K562 (cell line): Measurements from ENCODE around the gene OR6K2. TPM values are rescaled to one million over a fixed set of nuclear protein-coding genes. Genes with fewer than 3 reads are reported as not detected.

Experiments
- GABPA ChIP-seq: fragments of 200-800 bp; sonication (Bioruptor generic); conservative IDR thresholded peaks from 2 replicates; pipeline ENCODE4 v1.6.1; 2016; ENCODE audit warnings: low read depth, missing genetic modification characterization, missing compliant biosample characterization
- GATA2 ChIP-seq: sonication (generic); formaldehyde crosslinking; IDR thresholded peaks from 2 replicates; pipeline ENCODE4 v1.4.0; 2020; ENCODE audit warnings: mild to moderate bottlenecking, missing genetic modification reagents
- HDAC1 ChIP-seq, 2 experiments: fragments of 450-650 bp; IDR thresholded peaks; 2 replicates each; pipeline ENCODE4 v1.6.1; 2016 to 2017; ENCODE audit warnings: inconsistent platforms in 1 of 2, mild to moderate bottlenecking in 1 of 2, moderate library complexity in 1 of 2
- HNRNPH1 ChIP-seq: fragments of 200-400 bp; formaldehyde crosslinking; optimal IDR thresholded peaks from 2 replicates; pipeline ENCODE3; 2017; ENCODE audit warnings: low read depth, mild to moderate bottlenecking, low read length, moderate library complexity
- ILK ChIP-seq: fragments of 450-650 bp; IDR thresholded peaks from 2 replicates; pipeline ENCODE4 v1.6.1; 2016; ENCODE audit warnings: missing genetic modification characterization, low read depth, mild to moderate bottlenecking, missing compliant biosample characterization, moderate library complexity, borderline replicate concordance
- L3MBTL2 ChIP-seq: fragments of 450-650 bp; IDR thresholded peaks from 2 replicates; pipeline ENCODE4 v1.6.1; 2016; ENCODE audit warnings: mild to moderate bottlenecking, moderate library complexity
- PRPF4 ChIP-seq: fragments of 200-400 bp; formaldehyde crosslinking; IDR thresholded peaks from one replicate; pipeline ENCODE4 v1.6.1; 2017; ENCODE audit warnings: low read length, low read depth, mild to moderate bottlenecking; ENCODE audit not compliant: insufficient read depth, poor library complexity, severe bottlenecking
- ZNF586 ChIP-seq: fragments of 450-650 bp; formaldehyde crosslinking; conservative IDR thresholded peaks from 2 replicates; pipeline ENCODE4 v1.4.0; 2020; ENCODE audit warnings: mild to moderate bottlenecking, moderate library complexity
- ZNF639 ChIP-seq, 2 experiments: fragments of 200-800 bp in 1 of 2; sonication (Bioruptor generic) in 1 of 2; sonication (generic) in 1 of 2; formaldehyde crosslinking in 1 of 2; IDR thresholded peaks in 1 of 2; conservative IDR thresholded peaks in 1 of 2; 2 replicates each; pipeline versions ENCODE4 v1.5.0 to v1.6.1; 2016 to 2020; ENCODE audit warnings: missing compliant biosample characterization in 1 of 2, missing genetic modification characterization in 1 of 2, missing genetic modification reagents in 1 of 2
- polyA plus RNA-seq, 8 experiments: library from polyadenylated mRNA; depleted of rRNA in 4 of 8; stranded (reverse) in 5 of 8; unstranded in 3 of 8; fragments of >200 nt; fragmentation: Nextera tagmentation in 2 of 8; fragmentation: Illumina TruSeq in 1 of 8; extraction: Ambion mirVana in 2 of 8; extraction: Trizol in 1 of 8; gene quantifications; 2 replicates each; pipeline versions ENCODE4 v1.2.1 to v1.2.3, GENCODE V29; 2011 to 2014; ENCODE audit warnings: inconsistent platforms in 1 of 8, missing spikeins in 1 of 8
- total RNA-seq, 7 experiments: library from RNA; depleted of rRNA in 6 of 7; stranded (reverse); fragments of >200 nt in 6 of 7; fragmentation: Illumina TruSeq in 2 of 7; extraction: Trizol in 2 of 7; gene quantifications; 2 replicates each; pipeline versions ENCODE4 v1.2.1 to v1.2.3, GENCODE V29; 2011 to 2021; ENCODE audit warnings: low replicate concordance in 1 of 7
- TF ChIP-seq, protein P1 (sequence below): sonication (generic); formaldehyde crosslinking; IDR thresholded peaks from 2 replicates; pipeline ENCODE4 v1.8.0; 2022; ENCODE audit warnings: mild to moderate bottlenecking, missing genetic modification reagents, borderline replicate concordance
- TF ChIP-seq, protein P2 (sequence below): fragments of 200-800 bp; sonication (Bioruptor generic); IDR thresholded peaks from 2 replicates; pipeline ENCODE4 v1.6.1; 2016; ENCODE audit warnings: missing genetic modification characterization, missing compliant biosample characterization
- TF ChIP-seq, protein P3 (sequence below): fragments of 450-650 bp; formaldehyde crosslinking; IDR thresholded peaks from 2 replicates; pipeline ENCODE4 v1.4.0; 2022; ENCODE audit warnings: missing genetic modification characterization

The OR6K2 gene
- total and polyA plus RNA-seq, 9 of the 15 experiments (the other 6 are each of a cell fraction or from before 2014, with no cell fraction given), result not detected

- TF ChIP-seq ZNF586 (CRISPR knock-in tag) (no peak), ZNF639 (CRISPR knock-in tag; conservative IDR thresholded peaks at IDR 0.05 in 1 of 2, IDR thresholded peaks at IDR 0.05 in 1 of 2) (peak in 1 of 2 experiments; percentile 24; a peak in 1 of 4 replicates), HDAC1 (IDR thresholded peaks at IDR 0.05) (no peak), HNRNPH1 (no peak), GABPA (tag) (no peak), GATA2 (CRISPR knock-in tag) (no peak), ILK (tag) (no peak), PRPF4 (no peak), L3MBTL2 (no peak)
- TF ChIP-seq, protein P1, sequence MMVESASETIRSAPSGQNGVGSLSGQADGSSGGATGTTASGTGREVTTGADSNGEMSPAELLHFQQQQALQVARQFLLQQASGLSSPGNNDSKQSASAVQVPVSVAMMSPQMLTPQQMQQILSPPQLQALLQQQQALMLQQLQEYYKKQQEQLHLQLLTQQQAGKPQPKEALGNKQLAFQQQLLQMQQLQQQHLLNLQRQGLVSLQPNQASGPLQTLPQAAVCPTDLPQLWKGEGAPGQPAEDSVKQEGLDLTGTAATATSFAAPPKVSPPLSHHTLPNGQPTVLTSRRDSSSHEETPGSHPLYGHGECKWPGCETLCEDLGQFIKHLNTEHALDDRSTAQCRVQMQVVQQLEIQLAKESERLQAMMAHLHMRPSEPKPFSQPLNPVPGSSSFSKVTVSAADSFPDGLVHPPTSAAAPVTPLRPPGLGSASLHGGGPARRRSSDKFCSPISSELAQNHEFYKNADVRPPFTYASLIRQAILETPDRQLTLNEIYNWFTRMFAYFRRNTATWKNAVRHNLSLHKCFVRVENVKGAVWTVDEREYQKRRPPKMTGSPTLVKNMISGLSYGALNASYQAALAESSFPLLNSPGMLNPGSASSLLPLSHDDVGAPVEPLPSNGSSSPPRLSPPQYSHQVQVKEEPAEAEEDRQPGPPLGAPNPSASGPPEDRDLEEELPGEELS (CRISPR knock-in tag), result no peak
- TF ChIP-seq, protein P2, sequence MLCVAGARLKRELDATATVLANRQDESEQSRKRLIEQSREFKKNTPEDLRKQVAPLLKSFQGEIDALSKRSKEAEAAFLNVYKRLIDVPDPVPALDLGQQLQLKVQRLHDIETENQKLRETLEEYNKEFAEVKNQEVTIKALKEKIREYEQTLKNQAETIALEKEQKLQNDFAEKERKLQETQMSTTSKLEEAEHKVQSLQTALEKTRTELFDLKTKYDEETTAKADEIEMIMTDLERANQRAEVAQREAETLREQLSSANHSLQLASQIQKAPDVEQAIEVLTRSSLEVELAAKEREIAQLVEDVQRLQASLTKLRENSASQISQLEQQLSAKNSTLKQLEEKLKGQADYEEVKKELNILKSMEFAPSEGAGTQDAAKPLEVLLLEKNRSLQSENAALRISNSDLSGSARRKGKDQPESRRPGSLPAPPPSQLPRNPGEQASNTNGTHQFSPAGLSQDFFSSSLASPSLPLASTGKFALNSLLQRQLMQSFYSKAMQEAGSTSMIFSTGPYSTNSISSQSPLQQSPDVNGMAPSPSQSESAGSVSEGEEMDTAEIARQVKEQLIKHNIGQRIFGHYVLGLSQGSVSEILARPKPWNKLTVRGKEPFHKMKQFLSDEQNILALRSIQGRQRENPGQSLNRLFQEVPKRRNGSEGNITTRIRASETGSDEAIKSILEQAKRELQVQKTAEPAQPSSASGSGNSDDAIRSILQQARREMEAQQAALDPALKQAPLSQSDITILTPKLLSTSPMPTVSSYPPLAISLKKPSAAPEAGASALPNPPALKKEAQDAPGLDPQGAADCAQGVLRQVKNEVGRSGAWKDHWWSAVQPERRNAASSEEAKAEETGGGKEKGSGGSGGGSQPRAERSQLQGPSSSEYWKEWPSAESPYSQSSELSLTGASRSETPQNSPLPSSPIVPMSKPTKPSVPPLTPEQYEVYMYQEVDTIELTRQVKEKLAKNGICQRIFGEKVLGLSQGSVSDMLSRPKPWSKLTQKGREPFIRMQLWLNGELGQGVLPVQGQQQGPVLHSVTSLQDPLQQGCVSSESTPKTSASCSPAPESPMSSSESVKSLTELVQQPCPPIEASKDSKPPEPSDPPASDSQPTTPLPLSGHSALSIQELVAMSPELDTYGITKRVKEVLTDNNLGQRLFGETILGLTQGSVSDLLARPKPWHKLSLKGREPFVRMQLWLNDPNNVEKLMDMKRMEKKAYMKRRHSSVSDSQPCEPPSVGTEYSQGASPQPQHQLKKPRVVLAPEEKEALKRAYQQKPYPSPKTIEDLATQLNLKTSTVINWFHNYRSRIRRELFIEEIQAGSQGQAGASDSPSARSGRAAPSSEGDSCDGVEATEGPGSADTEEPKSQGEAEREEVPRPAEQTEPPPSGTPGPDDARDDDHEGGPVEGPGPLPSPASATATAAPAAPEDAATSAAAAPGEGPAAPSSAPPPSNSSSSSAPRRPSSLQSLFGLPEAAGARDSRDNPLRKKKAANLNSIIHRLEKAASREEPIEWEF (CRISPR knock-in tag), result no peak
- TF ChIP-seq, protein P3, sequence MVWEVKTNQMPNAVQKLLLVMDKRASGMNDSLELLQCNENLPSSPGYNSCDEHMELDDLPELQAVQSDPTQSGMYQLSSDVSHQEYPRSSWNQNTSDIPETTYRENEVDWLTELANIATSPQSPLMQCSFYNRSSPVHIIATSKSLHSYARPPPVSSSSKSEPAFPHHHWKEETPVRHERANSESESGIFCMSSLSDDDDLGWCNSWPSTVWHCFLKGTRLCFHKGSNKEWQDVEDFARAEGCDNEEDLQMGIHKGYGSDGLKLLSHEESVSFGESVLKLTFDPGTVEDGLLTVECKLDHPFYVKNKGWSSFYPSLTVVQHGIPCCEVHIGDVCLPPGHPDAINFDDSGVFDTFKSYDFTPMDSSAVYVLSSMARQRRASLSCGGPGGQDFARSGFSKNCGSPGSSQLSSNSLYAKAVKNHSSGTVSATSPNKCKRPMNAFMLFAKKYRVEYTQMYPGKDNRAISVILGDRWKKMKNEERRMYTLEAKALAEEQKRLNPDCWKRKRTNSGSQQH, result no peak
Observed at GRCh38 chr1:158687037-158687436, 13.4 kb downstream of the OR6K2 start (continued).
